ELF-1 (cell line): ENCODE measurements around the gene IL18.
"Not testable (repeated sequence)": the region's sequence is repeated elsewhere in the genome, so short reads cannot be mapped to it uniquely, and the experiment has no call there.

Source experiments
- DNase-seq: peaks from one replicate; pipeline ENCODE4 v3.0.0-alpha.2; 2016; ENCODE audit warnings: low read depth, low spot score

IL18 gene

DNA sequence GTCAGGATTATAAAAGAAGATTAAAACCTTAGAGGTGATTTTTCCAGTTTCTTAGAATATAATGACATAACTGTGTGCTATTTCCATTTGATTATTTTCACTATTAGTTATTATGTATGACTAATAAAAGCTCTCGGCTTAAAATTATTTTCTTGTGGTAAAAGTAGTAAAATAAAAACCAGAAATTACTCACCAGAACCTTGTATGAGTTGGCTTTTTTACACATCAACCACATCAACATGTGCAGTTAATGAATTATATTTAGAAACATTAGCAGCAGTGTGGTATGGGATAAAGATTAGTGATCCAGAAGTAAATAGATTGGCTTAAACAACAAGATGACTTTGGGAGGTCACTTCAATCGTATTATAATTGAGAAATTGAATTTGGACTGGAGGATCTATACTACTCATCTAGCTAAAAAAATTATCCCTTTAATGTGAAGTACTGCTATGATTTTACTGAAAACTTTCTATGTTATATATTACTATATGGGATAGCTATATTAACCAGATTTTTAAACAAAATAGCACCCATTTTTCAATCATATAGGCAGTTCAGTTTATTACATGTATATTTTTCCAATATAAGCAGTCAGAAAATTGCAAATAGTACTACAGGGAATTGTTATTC lies 8.6 kb upstream of the IL18 start:
- no peak for DNase-seq

DNA sequence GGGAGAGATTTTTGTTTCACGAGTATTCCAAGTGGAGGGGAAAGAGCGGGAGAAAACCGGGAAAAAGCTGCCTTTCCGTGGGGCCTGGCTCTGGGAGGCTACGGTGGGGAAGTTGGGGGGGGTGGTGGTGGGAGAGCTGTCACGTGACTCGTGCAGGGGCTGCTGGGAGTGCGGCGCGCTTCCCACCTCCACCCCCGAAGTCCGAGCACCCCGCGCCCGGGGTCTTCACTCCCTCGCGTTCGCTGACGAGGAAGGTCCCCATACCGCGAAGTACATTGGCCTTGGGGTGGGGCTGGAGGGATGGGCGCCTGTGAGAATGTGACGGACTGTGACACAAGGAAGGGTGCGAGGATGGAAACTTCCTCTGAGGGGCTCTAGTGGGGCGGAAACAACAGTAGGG lies 3.3 kb upstream of the IL18 start, which contains the start of gene TEX12:
Gene TEX12 (plus strand): TSS at position 228 of the 400 bp plus-strand sequence. CDS start 1,897 bp downstream, outside the sequence.
- no peak for DNase-seq

DNA sequence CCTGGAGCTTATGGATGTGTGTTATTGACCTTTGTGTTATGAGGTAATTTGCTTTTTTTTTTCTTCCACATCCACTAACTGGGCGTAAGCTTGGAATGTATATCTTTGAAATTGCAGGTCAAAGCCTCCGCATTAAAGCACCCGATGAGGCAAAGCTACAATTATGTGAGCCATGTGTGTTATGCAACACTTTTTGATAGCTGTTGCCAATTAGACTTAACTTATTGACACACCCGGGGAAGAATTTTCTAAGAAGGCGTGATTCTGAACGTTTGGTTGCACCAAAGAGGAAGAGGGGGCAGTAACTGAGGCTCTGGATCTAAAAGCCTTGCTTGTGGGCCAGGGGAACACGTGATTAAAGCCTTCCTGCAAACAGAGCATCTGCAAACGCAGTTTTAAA lies 2.7 kb upstream of the IL18 start:
- no peak for DNase-seq

DNA sequence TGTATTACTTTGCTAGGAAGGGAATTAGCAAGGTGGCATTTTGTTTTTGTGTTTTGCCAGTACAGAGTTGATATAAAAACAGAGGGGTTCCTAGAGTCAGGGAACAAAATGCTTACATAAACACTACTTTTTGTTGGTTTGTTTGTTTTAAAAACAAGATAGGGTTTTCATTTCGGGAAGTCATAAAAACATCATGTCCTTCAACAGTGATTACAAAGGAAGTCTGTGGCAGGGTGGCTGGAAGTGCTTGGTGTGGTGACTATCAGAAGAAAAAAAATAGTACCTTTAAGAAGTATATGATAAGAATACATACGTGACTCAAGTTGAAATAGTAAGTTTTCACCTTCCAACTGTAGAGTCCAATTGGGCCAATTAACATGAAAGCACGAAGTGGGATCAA lies 1.2 kb upstream of the IL18 start:
- no peak for DNase-seq

DNA sequence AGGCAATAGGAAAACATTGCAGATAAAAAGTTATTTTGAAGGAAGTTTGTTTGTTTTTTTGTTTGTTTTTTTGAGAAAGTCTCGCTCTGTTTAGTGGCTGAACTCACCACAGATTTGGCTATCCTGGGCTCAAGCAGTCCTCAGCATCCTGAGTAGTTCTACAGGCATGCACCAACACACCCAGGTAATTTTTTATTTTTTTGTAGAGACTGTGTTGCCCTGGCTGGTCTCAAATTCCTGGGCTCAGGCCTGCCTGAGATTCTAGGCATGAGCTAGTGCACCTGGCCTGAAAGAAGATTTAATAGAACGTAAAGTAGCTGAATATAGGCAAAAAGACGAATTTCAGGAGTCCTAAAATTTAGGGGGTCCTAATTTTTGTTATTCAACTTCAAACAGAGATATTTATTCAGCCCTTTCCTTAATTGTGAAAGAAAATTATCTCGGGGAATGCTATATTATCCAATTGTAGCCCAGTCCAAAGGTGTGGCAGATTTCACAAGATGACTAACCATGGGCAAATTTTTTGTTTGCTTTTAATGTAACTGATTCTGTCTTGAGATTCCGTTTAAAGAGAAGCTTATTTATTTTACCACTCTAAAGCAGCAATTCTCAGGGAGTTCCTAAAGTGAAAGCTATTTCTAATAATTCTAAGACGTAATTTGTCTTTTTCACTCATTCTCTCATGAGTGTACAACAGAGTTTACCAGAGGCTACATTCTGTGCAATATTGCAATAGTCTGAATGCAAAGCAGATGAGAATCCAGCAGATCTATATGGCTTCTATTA lies 940 bp downstream of the IL18 start:
- DNase-seq = no peak

DNA sequence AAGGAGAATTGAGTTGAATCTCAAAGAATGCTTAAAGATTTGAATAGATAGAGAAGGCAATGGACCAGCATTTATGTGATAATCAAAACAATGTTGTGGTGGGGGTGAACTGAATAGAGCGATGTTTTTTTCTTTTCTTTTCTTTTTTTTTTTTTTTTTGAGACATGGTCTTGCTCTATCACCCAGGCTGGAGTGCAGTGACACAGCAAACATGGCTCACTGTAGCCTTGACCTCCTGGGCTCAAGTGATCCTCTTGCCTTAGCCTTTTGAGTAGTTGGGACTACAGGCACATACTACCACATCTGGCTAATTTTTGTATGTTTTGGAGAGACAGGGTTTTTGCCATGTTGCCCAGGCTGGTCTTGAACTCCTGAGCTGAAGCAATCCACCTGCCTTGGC lies 1.7 kb downstream of the IL18 start:
- not testable (repeated sequence) for DNase-seq

DNA sequence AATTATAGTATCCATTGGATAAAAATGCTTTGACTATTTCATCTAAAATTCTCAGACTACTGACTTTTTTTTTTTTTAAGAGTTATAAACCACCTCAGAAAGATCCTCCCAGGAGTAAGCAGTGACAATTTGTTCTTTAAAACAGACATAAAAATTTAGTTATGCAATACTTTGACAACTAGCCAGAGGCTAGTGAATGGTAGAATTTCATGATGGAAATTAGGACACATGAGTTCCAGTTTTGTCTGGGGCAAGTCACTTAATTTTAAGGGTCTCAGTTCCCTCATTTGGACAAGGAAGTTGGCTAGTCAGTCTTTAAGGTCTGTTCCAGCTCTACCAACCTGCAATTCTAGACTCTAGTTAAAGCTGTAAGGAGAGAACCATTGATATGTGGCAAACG lies 2.9 kb downstream of the IL18 start:
- no peak for DNase-seq

DNA sequence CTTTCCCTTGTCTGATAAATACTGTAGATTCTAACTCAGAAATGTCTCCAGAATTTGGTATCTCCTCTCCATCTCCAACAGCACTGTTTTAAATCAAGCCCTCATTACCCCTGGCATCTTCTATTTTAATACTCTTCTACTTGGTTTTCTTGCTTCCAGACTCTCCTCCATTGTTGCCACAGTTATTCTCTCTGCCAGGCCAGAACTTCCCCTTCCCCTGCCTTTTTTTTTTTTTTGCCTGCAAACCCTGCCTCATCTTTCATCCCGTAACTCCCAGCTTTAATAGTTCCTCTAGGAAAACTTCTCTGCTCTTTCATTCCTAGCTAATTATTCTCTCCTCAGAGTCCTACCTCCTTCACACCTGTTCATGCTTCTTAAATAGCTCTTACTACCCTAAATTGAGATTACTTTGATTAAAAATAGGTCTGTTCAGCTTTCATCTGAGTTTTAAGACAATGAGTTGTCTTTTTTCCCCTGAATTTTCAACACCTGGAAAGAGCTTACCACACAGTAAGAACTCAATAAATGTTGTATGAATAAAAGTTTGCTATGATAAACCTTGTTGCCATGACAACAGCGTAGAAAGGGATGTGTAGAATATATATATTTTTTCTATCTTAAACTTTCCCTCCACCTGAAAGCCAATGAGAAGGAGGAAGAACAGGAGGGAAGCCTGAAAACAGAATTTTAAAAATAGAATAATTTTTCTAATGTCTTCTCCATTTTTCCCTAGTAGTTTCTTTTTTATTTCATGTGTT lies 3.6 kb downstream of the IL18 start:
- no peak for DNase-seq

DNA sequence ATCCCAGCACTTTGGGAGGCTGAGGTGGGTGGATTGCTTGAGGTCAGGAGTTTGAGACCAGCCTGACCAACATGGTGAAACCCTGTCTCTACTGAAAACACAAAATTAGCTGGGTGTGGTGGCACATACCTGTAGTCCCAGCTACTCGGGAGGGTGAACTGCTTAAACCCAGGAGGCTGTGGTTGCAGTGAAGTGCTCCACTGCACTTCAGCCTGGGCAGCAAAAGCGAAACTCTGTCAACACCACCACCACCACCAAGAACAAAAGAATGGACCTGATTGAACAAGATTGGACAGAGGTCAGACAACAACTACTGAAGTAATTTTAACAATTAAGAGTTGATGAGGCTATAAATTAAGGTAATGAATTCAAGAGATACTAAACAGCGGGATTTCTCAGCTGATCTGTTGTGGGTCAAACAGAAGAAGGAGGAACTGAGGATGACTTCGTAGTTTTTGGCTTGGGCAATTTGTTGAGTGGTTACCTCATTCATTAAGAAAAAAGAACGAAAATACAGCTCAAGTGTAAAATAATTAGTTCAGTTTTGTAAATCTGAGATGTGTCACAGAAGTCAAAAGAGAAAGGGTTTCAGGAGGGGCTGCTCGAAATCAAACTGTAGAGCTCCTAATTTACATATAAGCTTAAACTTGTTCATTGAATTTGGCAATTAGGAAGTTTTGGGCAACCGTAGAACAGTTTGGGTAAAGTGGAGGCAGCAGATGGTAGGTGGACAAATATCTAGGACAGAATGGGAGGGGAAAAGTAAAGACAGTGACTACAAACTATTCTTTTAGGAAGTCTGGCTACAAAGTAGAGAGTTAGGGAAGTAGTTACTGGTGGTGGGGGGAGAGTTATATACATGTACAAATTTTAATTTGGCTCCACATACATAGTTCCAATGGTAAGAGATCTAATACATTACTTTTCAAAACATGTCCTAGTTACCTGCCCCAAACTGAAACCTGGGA lies 4.5 kb downstream of the IL18 start:
- DNase-seq = no peak

DNA sequence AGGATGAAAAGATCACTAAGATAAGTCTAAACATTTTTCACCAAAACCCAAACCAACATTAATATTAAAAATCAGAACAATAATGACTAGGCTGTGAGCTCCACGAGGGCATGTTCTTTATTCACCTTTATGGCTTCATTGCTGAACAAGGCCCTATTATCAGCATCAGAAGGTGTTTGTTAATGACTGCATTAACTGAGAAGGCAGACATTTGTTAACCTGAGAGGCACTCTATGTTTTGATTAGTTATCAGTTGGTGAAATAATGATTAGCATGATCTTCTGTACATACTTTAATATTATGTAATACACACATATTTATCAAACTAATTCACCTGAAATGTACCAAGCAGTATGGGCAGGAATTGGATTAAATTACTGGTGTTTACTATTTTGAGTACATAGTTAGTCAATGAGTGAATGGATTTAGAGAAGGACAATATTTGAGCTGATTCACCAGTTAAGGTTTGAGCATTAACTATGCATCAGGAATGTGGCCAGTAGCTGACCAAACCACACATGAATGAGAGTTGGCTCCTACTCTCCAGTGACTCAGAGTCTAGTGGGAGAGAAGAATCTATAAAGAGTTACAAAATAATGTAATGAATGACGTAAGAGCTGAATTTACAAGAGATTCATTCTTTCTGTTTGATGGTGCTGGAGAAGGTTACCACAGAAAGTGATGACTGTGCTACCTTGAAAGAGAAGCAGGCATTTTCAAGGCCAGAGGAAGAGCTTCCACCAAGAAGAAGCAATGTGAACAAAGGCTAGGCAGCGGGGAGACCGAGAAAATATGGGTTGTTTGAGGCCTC lies 6.7 kb downstream of the IL18 start:
- DNase-seq = no peak

DNA sequence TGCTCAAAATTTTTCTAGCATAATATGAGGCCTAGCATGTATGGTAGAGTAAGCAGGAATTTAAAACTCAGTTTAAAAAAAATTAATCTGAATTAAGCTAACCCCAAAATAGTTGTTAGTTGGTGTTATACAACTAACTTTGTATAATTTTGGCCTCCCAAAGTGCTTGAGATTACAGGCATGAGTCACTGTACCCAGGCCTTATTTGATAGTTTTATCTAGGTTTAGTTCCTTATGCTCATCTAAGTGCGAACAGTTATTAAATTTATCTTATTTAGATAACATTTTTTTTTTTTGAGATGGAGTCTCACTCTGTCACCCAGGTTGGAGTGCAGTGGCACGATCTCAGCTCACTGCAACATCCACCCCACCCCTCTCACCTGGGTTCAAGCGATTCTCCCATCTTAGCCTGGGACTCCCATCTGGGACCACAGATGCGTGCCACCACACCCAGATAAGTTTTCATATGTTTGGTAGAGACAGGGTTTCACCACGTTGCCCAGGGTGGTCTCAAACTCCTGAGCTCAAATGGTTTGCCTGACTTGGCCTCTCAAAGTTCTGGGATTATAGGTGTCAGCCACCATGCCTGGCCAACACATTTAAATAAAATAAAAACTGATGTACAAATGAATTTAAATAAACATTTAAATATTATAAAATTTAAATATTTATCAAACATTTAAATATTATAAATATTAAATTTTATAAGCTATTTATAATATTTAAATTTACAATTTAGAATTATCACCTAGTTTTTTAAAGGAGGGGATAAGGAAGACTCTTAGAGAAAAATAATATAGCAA lies 7.5 kb downstream of the IL18 start:
- DNase-seq = no peak

DNA sequence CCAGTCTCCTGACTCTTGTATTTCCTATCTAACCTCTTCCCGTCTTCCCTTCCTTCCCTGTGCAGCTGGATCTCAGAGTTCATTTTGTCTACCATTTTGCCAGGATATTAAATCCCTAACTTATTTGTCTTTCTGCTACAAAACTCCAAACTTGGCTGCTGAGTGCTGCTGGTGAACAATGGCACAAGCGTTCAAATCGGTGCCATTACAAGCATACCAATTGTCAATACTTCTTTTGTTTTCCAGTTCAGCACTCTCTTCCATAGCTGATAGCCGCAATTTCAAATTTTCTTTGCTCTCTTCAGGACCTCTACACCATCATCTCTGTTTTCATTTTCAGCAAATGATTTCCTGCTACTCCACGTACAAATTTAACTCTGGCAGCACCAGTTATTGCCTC lies 13.4 kb downstream of the IL18 start:
- DNase-seq = no peak

DNA sequence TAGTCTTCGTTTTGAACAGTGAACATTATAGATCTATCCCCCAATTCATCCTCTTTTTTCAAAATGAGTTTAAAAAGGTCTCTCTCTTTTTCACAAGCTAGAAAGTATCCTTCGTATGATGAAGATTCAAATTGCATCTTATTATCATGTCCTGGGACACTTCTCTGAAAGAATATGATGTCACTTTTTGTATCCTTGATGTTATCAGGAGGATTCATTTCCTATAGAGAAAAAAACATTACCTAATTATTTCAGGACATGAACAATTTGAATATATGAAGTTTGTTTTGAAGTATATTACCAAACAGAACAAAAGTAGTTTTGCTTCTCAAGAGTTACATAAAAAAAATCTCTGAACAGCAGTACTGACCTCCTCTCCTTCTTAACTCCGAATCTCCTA lies 20.3 kb downstream of the IL18 start:
- DNase-seq = no peak

DNA sequence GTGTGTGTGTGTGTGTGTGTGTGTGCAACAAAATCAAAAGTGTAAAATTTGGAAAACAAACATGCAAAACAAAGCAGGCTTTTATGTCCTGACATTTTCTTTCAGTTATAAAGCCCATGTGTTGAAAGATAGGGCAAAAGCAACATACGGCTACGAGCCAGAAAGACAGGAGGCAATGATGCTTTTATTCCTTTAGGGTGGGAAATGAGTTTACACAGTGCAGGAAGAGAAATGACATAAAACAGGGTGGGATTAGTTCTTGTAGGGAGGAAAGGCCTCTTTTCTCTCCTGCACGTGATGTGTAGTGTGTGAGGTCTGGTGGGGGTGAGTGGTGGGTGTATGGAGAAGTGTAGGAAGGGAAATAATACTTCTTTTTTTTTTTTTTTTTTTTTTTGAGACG lies 29.4 kb downstream of the IL18 start:
- DNase-seq = no peak

DNA sequence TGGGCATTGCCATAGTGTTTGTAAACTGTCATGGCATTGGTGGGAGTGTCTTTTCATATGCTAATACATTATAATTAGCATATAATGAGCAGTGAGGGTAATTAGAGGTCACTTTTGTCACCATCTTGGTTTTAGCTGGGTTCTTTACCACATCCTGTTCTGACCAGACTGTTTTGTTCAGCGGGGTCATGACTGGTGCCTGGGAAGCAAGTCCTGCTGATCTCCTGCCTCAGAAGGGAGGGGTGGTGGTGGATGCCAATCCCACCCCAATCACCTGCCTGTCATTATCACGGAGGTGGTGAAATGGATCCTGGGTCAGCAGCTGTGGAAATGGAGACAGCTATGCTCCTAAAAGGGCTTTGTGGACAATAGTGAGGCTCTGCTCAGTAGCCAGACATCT lies 31.2 kb downstream of the IL18 start:
- peak; percentile 4 for DNase-seq

DNA sequence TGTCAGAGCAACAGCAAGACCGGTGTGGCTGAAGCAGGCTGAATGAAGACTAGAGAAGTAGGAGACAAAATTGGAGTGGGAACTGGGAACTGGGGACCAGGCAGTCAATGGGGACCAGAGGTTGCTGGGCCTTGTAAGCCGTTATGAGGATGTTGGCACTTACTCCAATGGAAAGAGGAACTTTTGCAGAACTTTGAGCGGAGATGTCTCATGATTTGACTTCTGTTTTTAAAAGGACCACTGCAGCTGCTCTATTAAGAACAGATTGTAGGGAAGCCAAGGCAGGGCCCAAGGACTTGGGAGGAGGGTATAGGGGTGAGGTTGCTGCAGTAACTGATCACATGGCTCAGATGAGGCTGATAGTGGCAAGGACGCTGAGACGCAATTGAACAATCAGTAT lies 34.2 kb downstream of the IL18 start:
- DNase-seq = no peak

DNA sequence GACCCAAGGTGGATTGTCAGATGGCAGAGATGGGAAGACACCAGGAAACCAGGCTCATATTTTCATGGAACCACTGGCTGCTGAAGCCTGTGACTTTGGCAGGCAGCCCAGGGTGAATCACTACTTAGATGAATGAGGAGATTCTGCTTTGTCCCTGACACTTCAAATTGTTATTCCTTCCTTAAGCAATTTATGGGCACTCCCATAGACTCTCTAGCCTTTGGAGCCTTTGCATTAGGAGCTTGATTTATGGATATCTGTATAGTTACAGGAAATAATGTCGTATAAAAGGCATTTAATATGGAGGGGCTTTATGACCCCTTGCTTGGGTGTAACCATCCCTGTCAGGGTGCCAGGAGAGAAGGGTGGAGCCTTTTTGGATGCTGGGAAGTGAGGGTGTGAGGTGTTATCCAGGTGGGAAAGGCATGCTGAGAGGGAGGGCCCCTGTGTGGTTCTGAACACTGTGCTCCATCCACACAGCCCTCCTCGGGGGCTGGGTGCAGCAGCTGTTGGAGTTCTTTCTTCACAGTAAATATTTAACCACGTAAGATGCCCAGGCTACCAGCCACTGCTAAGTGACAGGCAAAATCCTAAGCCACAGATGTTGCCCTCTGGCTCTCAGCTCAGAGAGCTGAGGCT lies 35.3 kb downstream of the IL18 start:
- no peak for DNase-seq

DNA sequence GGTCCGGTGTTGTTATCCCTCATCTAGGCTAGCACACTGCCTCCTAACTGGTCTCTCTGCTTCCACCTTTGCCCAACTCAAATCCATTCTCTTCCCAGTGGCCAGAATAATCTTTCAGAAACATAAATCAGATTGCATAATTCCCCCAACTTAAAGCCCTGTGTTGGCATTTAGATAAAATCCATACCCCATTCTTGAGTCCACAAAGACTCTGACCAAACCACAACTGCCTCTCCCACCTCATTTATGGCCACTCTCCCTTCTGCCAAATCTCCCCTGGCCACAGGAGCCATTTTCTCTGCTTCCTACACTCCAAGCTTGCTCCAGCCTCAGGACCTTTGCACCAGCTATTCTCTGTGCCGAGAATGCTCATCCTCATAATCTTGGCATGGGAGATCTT lies 36.8 kb downstream of the IL18 start:
- DNase-seq = no peak

DNA sequence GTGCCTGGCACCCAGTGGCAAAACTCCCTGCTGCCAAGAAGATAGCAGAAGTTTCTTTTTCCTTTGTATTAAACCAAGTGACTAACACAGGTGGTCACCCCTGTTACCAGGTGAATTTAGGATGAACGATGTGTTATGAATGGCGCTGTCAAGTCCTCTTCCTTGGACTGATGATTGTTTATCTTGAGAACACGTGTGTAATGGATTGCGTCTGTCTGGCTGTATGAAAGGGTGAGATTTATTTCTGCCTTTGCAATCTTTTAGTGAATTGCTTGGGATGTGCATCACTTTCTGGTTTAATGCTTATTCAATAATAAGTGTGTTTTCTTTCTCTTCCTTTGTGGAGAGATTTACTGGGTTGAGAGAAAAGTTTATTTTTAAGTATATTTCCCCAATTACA lies 40.8 kb downstream of the IL18 start:
- DNase-seq = no peak
